Thyroid gland (tissue), 4 donors: Measurements from ENCODE around the gene TXNL4A. TPM values are rescaled to one million over a fixed set of nuclear protein-coding genes. Genes with fewer than 3 reads are reported as not detected.

ENCODE experiments used
- DNase-seq, 2 donors: peaks; one replicate each; pipeline ENCODE4 v3.0.0-alpha.2; 2019
- H3K27ac ChIP-seq, 3 donors: fragments of 200-600 bp; sonication (generic); 1 replicate in 2 of 3; 2 replicates in 1 of 3; pipeline ENCODE4 v1.5.1; 2016 to 2019; ENCODE audit warnings: mild to moderate bottlenecking in 1 of 3, moderate library complexity in 1 of 3
- H3K27me3 ChIP-seq: fragments of 200-600 bp; sonication (generic); one replicate; pipeline ENCODE4 v1.5.1; 2019
- H3K36me3 ChIP-seq, 2 donors: fragments of 200-600 bp; sonication (generic); one replicate each; pipeline ENCODE4 v1.5.1; 2016 to 2019
- H3K4me1 ChIP-seq, 2 donors: fragments of 200-600 bp; sonication (generic); one replicate each; pipeline ENCODE4 v1.5.1; 2017 to 2019
- H3K4me3 ChIP-seq, 3 donors: fragments of 200-600 bp; sonication (generic); replicated peaks in 1 of 3; 1 replicate in 2 of 3; 2 replicates in 1 of 3; pipeline ENCODE4 v1.5.1; 2016; ENCODE audit warnings: mild to moderate bottlenecking in 1 of 3
- H3K9me3 ChIP-seq: fragments of 200-600 bp; sonication (generic); one replicate; pipeline ENCODE4 v1.5.1; 2017
- POLR2A ChIP-seq, 2 donors: fragments of 450-650 bp; IDR thresholded peaks; one replicate each; pipeline ENCODE4 v1.6.1; 2017; ENCODE audit warnings: antibody characterized with exemption in 2 of 2, mild to moderate bottlenecking in 2 of 2, moderate library complexity in 1 of 2
- WGBS, 2 donors: methylation state at CpG; one replicate each; pipeline ENCODE4 v1.1.5; 2017; 5-methylcytosine and 5-hydroxymethylcytosine counted together
- intact Hi-C: fragments of 100-400 bp; cut with DNase I; formaldehyde crosslinking; loops from one replicate; pipeline ENCODE4 v1.15.1; 2023
- total RNA-seq, 4 donors: library from RNA; depleted of rRNA; stranded (reverse); fragments of >200 nt; gene quantifications; one replicate each; pipeline ENCODE4 v1.2.3, GENCODE V29; 2016
- TF ChIP-seq, protein P1 (sequence below), 6 experiments: fragments of 200-600 bp in 3 of 6; fragments of 450-650 bp in 3 of 6; sonication (generic) in 3 of 6; IDR thresholded peaks; one replicate each; pipeline ENCODE4 v1.5.1; 2016 to 2019; ENCODE audit warnings: antibody characterized with exemption in 6 of 6, mild to moderate bottlenecking in 2 of 6, inconsistent platforms in 1 of 6, moderate library complexity in 1 of 6

Gene TXNL4A
- total RNA-seq, 4 donors from 2014 or later = 22.9 to 37.4 (median 30.2) TPM

DNA sequence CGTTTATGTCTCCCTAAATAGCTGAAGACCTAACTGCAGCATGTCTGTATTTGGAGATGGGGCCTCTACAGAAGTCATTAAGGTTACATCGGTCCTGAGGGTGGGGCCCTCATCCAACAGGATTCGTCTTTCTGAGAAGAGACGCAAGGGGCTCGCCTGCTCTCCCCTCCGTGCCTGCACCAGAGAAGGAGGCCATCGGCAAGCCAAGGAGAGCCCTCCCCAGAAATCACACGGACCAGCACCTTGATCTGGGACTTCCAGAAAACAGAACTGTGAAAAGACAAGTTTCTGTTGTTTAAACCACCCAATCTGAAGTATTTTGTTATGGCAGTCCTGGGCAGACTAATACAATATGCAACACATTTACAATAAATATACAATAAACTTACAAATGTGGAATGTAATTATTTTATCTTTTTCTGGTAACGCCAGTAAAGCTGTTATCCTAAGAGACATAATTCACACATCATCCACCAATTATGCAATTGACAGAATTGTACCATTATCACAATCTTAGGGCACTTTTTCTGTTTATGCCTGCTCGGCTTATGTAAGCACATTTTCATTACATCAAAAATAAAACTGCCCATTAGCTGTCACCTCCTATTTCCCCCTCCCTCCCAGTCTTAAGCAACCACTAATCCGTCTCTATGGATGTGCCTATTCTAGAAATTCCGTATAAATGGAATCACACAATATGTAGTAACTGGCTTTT, 17.8 kb downstream of the TXNL4A start:
- 86 to 92% methylated on average over 12 of the region's 12 CpGs for WGBS, 2 donors
- H3K36me3 ChIP-seq = peaks cover 12 to 20% of the 10 kb centered on the region in 2 donors
- intact Hi-C loops = loop anchor here (10.0 kb wide), 1 partner anchor 286 kb away; no protein-coding TSS in a partner anchor
- no peak for DNase-seq
- no peak overlapping the region for H3K27ac ChIP-seq
- peaks cover 2% of the 10 kb centered on the region in 2 donors for H3K4me1 ChIP-seq
- no peaks in the 10 kb centered on the region for H3K27me3 ChIP-seq
- H3K4me3 ChIP-seq = no peak overlapping the region
- no peaks in the 10 kb centered on the region for H3K9me3 ChIP-seq
- TF ChIP-seq, protein P1, sequence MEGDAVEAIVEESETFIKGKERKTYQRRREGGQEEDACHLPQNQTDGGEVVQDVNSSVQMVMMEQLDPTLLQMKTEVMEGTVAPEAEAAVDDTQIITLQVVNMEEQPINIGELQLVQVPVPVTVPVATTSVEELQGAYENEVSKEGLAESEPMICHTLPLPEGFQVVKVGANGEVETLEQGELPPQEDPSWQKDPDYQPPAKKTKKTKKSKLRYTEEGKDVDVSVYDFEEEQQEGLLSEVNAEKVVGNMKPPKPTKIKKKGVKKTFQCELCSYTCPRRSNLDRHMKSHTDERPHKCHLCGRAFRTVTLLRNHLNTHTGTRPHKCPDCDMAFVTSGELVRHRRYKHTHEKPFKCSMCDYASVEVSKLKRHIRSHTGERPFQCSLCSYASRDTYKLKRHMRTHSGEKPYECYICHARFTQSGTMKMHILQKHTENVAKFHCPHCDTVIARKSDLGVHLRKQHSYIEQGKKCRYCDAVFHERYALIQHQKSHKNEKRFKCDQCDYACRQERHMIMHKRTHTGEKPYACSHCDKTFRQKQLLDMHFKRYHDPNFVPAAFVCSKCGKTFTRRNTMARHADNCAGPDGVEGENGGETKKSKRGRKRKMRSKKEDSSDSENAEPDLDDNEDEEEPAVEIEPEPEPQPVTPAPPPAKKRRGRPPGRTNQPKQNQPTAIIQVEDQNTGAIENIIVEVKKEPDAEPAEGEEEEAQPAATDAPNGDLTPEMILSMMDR (IDR thresholded peaks at IDR 0.05) = no peak
- no peak for TF ChIP-seq POLR2A (IDR thresholded peaks at IDR 0.05)

DNA sequence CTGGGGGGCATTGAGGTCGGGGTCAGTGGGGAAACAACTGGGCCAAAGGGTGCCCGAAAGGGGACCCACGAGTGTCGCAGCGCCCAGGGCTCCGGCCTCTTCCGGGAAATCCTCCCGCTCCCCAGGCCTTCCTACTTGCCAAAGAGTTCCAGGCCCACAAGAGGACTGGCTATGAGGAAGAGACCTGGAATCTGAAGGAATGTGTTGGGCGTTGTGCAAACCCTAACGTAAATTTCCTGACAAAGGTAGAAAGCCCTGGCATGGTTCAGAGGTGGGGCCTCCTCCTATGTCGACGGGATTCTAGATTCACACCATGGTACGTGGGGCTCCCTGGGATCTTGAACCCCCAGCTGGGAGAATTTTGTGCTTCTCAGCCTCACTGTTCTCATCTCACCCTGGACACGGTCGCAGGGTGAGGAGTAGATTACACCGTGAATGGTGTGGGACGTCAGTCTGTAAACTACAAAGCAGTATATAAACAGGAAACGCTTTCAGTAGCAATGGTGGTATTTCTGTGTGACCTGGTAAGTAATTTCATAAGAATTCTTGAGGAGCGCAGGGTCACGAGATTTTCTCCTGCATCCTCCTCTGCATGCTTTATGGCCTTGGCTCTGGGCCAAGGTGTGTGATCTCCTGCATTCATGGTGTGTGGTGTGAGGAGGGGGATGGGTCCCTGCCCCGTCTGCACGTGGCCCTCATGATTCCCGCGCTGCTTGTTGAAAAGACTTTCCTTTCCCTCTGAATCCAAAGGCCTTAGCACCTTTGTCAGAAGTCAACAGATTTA, 23.1 kb downstream of the TXNL4A start:
- peak overlapping the region; percentile 73 to 86 (median 81) for H3K27ac ChIP-seq
- H3K4me3 ChIP-seq = peak overlapping the region; percentile 63 to 70 (median 69)
- intact Hi-C loops = no loop called here
- WGBS, 2 donors = 12 to 15% methylated on average over 23 to 24 of the region's 24 CpGs
- no peaks in the 10 kb centered on the region for H3K27me3 ChIP-seq
- DNase-seq = peak; percentile 70 to 71
- H3K9me3 ChIP-seq = no peaks in the 10 kb centered on the region
- peak in 1 of 2 donors; percentile 9 for TF ChIP-seq POLR2A (IDR thresholded peaks at IDR 0.05)
- TF ChIP-seq, protein P1 (IDR thresholded peaks at IDR 0.05) = no peak
- H3K4me1 ChIP-seq = peaks cover 14 to 40% of the 10 kb centered on the region in 2 donors
- no peaks in the 10 kb centered on the region for H3K36me3 ChIP-seq

DNA sequence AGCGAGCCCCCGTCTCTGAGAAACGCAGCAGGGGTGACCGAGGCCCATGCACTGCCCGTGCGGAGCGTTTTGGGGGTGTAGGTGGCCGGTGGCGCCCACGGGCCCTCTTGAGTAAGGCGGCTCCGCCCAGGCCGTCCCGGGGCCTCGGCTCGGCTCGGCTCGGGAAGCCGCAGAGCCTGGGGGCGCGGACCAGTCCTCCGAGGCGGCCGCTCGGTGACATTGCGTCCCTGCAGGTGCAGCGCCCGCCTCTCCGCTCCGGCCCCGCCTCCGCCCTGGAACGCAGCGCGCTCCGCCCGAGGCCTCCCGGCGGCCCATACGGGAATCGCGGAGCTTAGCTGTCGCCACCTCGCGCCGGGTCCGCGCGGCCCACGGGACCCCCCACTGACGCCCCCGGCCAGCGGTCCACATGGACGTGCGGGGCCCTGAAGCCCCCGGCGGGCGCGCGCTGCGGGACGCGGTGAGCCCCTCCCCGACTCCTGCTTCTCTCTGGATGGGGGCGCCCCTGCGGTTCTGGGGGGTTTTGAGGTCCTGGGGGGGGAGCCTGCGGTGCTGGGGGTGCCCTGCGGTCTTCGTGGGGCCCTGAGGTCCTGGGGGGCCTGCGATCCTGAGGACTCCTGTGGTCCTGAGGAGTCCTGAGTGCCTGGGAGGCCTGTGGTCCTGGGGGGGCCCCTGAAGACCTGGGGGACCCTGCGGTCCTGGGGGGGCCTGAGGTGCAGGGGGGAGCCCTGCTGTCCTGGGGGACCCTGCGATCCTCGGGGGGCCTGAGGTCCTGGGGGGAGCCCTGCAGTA, 23.8 kb downstream of the TXNL4A start, which contains the start of gene HSBP1L1:
Gene HSBP1L1 (plus strand): TSS at position 314 of the 789 bp plus-strand sequence. CDS start 93 bp downstream, at position 407.
- peak within 1 kb of the TSS; percentile 63 to 70 (median 69) for H3K4me3 ChIP-seq
- H3K27ac ChIP-seq = peak within 1 kb of the TSS; percentile 73 to 86 (median 81)
- no peaks in the 10 kb centered on the region for H3K27me3 ChIP-seq
- TF ChIP-seq POLR2A (IDR thresholded peaks at IDR 0.05) = peak in 1 of 2 donors; percentile 86
- TF ChIP-seq, protein P1 (IDR thresholded peaks at IDR 0.05) = peak in 3 of 6 experiments; percentile 34 to 62 (median 56)
- no peaks in the 10 kb centered on the region for H3K36me3 ChIP-seq
- no peaks in the 10 kb centered on the region for H3K9me3 ChIP-seq
- peak; percentile 83 to 86 for DNase-seq
- intact Hi-C loops = no loop called here
- peaks cover 21 to 46% of the 10 kb centered on the region in 2 donors for H3K4me1 ChIP-seq
- 0 to 2% methylated on average over 3 to 10 of the region's 73 CpGs for WGBS, 2 donors

DNA sequence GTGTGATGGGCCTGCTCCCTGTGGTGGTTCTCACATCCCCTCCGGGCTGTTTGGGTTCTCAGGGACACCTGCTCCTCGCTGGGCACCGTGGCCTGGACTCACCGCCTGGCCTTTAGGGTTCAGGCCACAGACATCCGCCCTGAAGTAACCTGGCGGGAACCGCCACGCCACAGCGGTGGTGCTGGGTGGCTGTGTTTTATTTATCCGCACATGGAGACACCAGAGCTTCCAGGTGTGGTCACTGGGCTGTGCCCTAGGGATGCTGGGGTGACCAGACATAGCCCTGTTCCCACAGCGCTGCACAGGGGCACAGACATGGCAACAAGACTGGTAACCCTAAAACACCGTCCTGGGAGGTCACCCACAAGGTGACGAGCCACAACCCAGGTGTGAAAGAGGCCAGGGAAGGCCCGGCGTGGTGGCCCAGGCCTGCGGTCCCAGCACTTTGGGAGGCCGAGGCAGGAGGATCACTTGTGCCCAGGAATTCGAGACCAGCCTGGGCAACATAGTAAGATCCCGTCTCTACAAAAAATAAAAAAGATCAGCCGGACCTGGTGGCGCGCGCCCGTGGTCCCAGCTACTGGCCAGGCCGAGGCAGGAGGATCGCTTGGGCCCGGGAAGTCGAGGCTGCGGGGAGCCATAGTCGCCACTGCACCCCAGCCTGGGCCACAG, 24.6 kb downstream of the TXNL4A start:
- Histone ChIP-seq H3K4me1 (peaks cover 21 to 46% of the 10 kb centered on the region in 2 donors), H3K27me3 (no peaks in the 10 kb centered on the region), H3K27ac (peak overlapping the region; percentile 39 to 86 (median 81)), H3K4me3 (peak overlapping the region in 2 of 3 donors; percentile 63 to 70), H3K36me3 (no peaks in the 10 kb centered on the region), H3K9me3 (no peaks in the 10 kb centered on the region)
- intact Hi-C loops = no loop called here
- TF ChIP-seq, protein P1 (IDR thresholded peaks at IDR 0.05) = no peak
- no peak for TF ChIP-seq POLR2A (IDR thresholded peaks at IDR 0.05)
- no peak for DNase-seq
- WGBS, 2 donors = 87 to 88% methylated on average over 22 to 29 of the region's 30 CpGs
